Measurements from ENCODE around the gene CDH26.

Gene CDH26

GRCh38 chr20:60021104-60021503 is 62.9 kb downstream of the CDH26 start:
- DNase-seq, result no peak
- Histone ChIP-seq H2AFZ (ENCODE audit: low read depth, low read length) (no peak overlapping the region), H3K79me2 (ENCODE audit: insufficient read depth, low read length) (no peaks in the 10 kb centered on the region), H3K36me3 (ENCODE audit: insufficient read depth, low read length) (no peaks in the 10 kb centered on the region), H3K9me3 (ENCODE audit: insufficient read depth, low read length, severe bottlenecking) (no peaks in the 10 kb centered on the region), H3K4me2 (ENCODE audit: insufficient read depth, low read length) (no peak overlapping the region), H3K4me1 (ENCODE audit: insufficient read depth, low read length) (no peaks in the 10 kb centered on the region), H3K27me3 (ENCODE audit: insufficient read depth, low read length, poor library complexity) (peaks cover 2% of the 10 kb centered on the region), H3K4me3 (ENCODE audit: low read depth in 1 of 2, low read length in 2 of 2) (no peak overlapping the region), H3K9ac (ENCODE audit: low read depth, low read length) (no peak overlapping the region), H3K27ac (ENCODE audit: low read length) (no peak overlapping the region), H4K20me1 (ENCODE audit: insufficient read depth, low read length) (no peaks in the 10 kb centered on the region)
- no peak for ATAC-seq (ENCODE audit: insufficient read depth, low read depth)
- TF ChIP-seq EZH2 (IDR thresholded peaks at IDR 0.05; ENCODE audit: borderline replicate concordance, low read depth, low read length, severe bottlenecking), result no peak
- TF ChIP-seq, protein P1, sequence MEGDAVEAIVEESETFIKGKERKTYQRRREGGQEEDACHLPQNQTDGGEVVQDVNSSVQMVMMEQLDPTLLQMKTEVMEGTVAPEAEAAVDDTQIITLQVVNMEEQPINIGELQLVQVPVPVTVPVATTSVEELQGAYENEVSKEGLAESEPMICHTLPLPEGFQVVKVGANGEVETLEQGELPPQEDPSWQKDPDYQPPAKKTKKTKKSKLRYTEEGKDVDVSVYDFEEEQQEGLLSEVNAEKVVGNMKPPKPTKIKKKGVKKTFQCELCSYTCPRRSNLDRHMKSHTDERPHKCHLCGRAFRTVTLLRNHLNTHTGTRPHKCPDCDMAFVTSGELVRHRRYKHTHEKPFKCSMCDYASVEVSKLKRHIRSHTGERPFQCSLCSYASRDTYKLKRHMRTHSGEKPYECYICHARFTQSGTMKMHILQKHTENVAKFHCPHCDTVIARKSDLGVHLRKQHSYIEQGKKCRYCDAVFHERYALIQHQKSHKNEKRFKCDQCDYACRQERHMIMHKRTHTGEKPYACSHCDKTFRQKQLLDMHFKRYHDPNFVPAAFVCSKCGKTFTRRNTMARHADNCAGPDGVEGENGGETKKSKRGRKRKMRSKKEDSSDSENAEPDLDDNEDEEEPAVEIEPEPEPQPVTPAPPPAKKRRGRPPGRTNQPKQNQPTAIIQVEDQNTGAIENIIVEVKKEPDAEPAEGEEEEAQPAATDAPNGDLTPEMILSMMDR (IDR thresholded peaks at IDR 0.05; ENCODE audit: borderline replicate concordance, extremely low read depth, low read length, poor library complexity, severe bottlenecking), result no peak

- Histone ChIP-seq H2AFZ (ENCODE audit: low read depth, low read length) (no peak overlapping the region), H3K4me3 (ENCODE audit: low read depth in 1 of 2, low read length in 2 of 2) (no peak overlapping the region), H3K4me2 (ENCODE audit: insufficient read depth, low read length) (no peak overlapping the region), H3K27ac (ENCODE audit: low read length) (no peak overlapping the region), H3K4me1 (ENCODE audit: insufficient read depth, low read length) (no peaks in the 10 kb centered on the region), H3K27me3 (ENCODE audit: insufficient read depth, low read length, poor library complexity) (peaks cover under 1% of the 10 kb centered on the region), H3K36me3 (ENCODE audit: insufficient read depth, low read length) (no peaks in the 10 kb centered on the region), H3K9me3 (ENCODE audit: insufficient read depth, low read length, severe bottlenecking) (no peaks in the 10 kb centered on the region), H3K9ac (ENCODE audit: low read depth, low read length) (no peak overlapping the region), H3K79me2 (ENCODE audit: insufficient read depth, low read length) (no peaks in the 10 kb centered on the region), H4K20me1 (ENCODE audit: insufficient read depth, low read length) (no peaks in the 10 kb centered on the region)
- DNase-seq (no peak), ATAC-seq (ENCODE audit: insufficient read depth, low read depth) (no peak)
- TF ChIP-seq EZH2 (IDR thresholded peaks at IDR 0.05; ENCODE audit: borderline replicate concordance, low read depth, low read length, severe bottlenecking), result no peak
- TF ChIP-seq, protein P1 (IDR thresholded peaks at IDR 0.05; ENCODE audit: borderline replicate concordance, extremely low read depth, low read length, poor library complexity, severe bottlenecking), result no peak
These were observed 64.6 kb downstream of the CDH26 start for GRCh38 chr20:60022849-60023248.

DNA sequence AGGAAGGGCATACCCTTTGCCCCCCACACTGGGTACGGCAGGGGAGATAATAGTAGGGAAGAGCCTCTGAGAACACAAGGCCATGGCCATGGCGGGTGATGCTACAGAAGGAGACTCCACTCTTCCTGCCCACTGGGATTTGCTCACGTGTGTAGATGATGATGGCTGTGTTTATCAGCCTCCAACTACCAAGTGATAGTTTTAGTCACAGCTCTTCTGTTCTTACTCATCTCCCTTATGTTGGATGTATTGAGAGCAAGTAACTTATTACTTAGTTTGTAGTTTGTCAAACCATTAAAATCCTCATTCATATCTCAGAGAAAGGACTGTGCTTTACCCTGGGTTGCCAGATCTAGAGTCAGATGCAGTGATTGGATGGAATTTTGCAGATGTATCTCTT is 66.0 kb downstream of the CDH26 start:
- Histone ChIP-seq H3K4me1 (ENCODE audit: insufficient read depth, low read length) (no peaks in the 10 kb centered on the region), H4K20me1 (ENCODE audit: insufficient read depth, low read length) (no peaks in the 10 kb centered on the region), H3K4me2 (ENCODE audit: insufficient read depth, low read length) (no peak overlapping the region), H3K36me3 (ENCODE audit: insufficient read depth, low read length) (no peaks in the 10 kb centered on the region), H2AFZ (ENCODE audit: low read depth, low read length) (no peak overlapping the region), H3K9ac (ENCODE audit: low read depth, low read length) (no peak overlapping the region), H3K27me3 (ENCODE audit: insufficient read depth, low read length, poor library complexity) (peaks cover 2% of the 10 kb centered on the region), H3K79me2 (ENCODE audit: insufficient read depth, low read length) (no peaks in the 10 kb centered on the region), H3K9me3 (ENCODE audit: insufficient read depth, low read length, severe bottlenecking) (no peaks in the 10 kb centered on the region), H3K27ac (ENCODE audit: low read length) (no peak overlapping the region), H3K4me3 (ENCODE audit: low read depth in 1 of 2, low read length in 2 of 2) (no peak overlapping the region)
- no peak for ATAC-seq (ENCODE audit: insufficient read depth, low read depth)
- TF ChIP-seq, protein P1 (IDR thresholded peaks at IDR 0.05; ENCODE audit: borderline replicate concordance, extremely low read depth, low read length, poor library complexity, severe bottlenecking), result no peak
- no peak for TF ChIP-seq EZH2 (IDR thresholded peaks at IDR 0.05; ENCODE audit: borderline replicate concordance, low read depth, low read length, severe bottlenecking)
- no peak for DNase-seq

DNA sequence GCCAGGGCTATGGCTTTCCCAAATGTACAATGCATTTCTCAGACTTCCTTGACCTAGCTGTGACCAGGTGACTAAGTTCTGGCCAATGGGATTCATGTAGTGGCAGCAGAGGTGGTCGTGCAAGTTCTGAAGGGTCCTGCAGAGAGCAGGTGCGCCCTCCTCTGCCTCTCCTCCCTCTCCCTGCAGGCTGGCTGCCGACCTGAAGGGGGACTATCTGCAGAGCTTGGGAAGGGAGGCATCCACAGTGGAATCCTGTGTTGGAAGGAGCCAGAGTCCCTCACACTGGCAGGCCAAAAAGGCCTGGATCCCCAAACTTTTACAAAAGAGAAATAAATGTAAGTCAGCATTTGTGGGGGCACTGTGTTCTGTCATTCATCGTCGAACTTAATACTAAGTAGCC is 66.6 kb downstream of the CDH26 start:
- H4K20me1 ChIP-seq (ENCODE audit: insufficient read depth, low read length), result no peaks in the 10 kb centered on the region
- peaks cover 2% of the 10 kb centered on the region for H3K27me3 ChIP-seq (ENCODE audit: insufficient read depth, low read length, poor library complexity)
- no peak overlapping the region for H3K4me2 ChIP-seq (ENCODE audit: insufficient read depth, low read length)
- H3K4me3 ChIP-seq (ENCODE audit: low read depth in 1 of 2, low read length in 2 of 2), result no peak overlapping the region
- no peak overlapping the region for H2AFZ ChIP-seq (ENCODE audit: low read depth, low read length)
- H3K4me1 ChIP-seq (ENCODE audit: insufficient read depth, low read length), result no peaks in the 10 kb centered on the region
- no peaks in the 10 kb centered on the region for H3K36me3 ChIP-seq (ENCODE audit: insufficient read depth, low read length)
- H3K79me2 ChIP-seq (ENCODE audit: insufficient read depth, low read length), result no peaks in the 10 kb centered on the region
- no peaks in the 10 kb centered on the region for H3K9me3 ChIP-seq (ENCODE audit: insufficient read depth, low read length, severe bottlenecking)
- H3K9ac ChIP-seq (ENCODE audit: low read depth, low read length), result no peak overlapping the region
- ATAC-seq (ENCODE audit: insufficient read depth, low read depth) (no peak), DNase-seq (no peak)
- TF ChIP-seq, protein P1 (IDR thresholded peaks at IDR 0.05; ENCODE audit: borderline replicate concordance, extremely low read depth, low read length, poor library complexity, severe bottlenecking), result no peak
- TF ChIP-seq EZH2 (IDR thresholded peaks at IDR 0.05; ENCODE audit: borderline replicate concordance, low read depth, low read length, severe bottlenecking), result no peak
- no peak overlapping the region for H3K27ac ChIP-seq (ENCODE audit: low read length)

Measured in DND-41 (cell line).